Activated T-cell treated with anti-CD3 and anti-CD28 coated beads for 4 hours (primary cell): Measurements from ENCODE around the gene TMPRSS11D.

Experiments
- DNase-seq: peaks from one replicate; pipeline ENCODE4 v3.0.0-alpha.2; 2020

TMPRSS11D gene

GRCh38 chr4:67884701-67885100, 899 bp upstream of the TMPRSS11D start:
- DNase-seq, result no peak

- DNase-seq, result no peak
Measured at GRCh38 chr4:67883458-67883857, 344 bp downstream of the TMPRSS11D start.

- no peak for DNase-seq
Measured at GRCh38 chr4:67880866-67881610, 2.8 kb downstream of the TMPRSS11D start.

GRCh38 chr4:67879486-67879885, 4.3 kb downstream of the TMPRSS11D start:
- no peak for DNase-seq

GRCh38 chr4:67877086-67877485, 6.7 kb downstream of the TMPRSS11D start:
- no peak for DNase-seq

- DNase-seq, result no peak
Measured at GRCh38 chr4:67874986-67875385, 8.8 kb downstream of the TMPRSS11D start.

GRCh38 chr4:67873116-67873515, 10.7 kb downstream of the TMPRSS11D start:
- DNase-seq, result no peak

GRCh38 chr4:67871867-67872266, 11.9 kb downstream of the TMPRSS11D start:
- DNase-seq, result no peak

GRCh38 chr4:67869580-67870190, 14.1 kb downstream of the TMPRSS11D start:
- no peak for DNase-seq

- DNase-seq, result no peak
Measured at GRCh38 chr4:67861513-67861912, 22.3 kb downstream of the TMPRSS11D start.

- DNase-seq, result no peak
Measured at GRCh38 chr4:67853336-67853735, 30.5 kb downstream of the TMPRSS11D start.

- no peak for DNase-seq
Measured at GRCh38 chr4:67820903-67821302, 62.9 kb downstream of the TMPRSS11D start.

- no peak for DNase-seq
Measured at GRCh38 chr4:67810011-67810410, 73.8 kb downstream of the TMPRSS11D start.

- no peak for DNase-seq
Measured at GRCh38 chr4:67809502-67809901, 74.3 kb downstream of the TMPRSS11D start.

GRCh38 chr4:67796810-67797209, 87.0 kb downstream of the TMPRSS11D start:
- no peak for DNase-seq

- DNase-seq, result no peak
Measured at GRCh38 chr4:67790721-67791120, 93.1 kb downstream of the TMPRSS11D start.

- no peak for DNase-seq
Measured at GRCh38 chr4:67787311-67787710, 96.5 kb downstream of the TMPRSS11D start.

GRCh38 chr4:67785528-67785927, 98.3 kb downstream of the TMPRSS11D start:
- no peak for DNase-seq

GRCh38 chr4:67779631-67780030, 104.2 kb downstream of the TMPRSS11D start:
- DNase-seq, result no peak

GRCh38 chr4:67776746-67777145, 107.1 kb downstream of the TMPRSS11D start:
- no peak for DNase-seq
